A673 (cell line): Measurements from ENCODE around the gene HOXC5.

Experiments
- EZH2 ChIP-seq: fragments of 200-600 bp; sonication (generic); IDR thresholded peaks from 2 replicates; pipeline ENCODE4 v1.6.1; 2017; ENCODE audit warnings: borderline replicate concordance, low read depth, mild to moderate bottlenecking, mixed read lengths, antibody characterized with exemption, low read length; ENCODE audit not compliant: poor library complexity, severe bottlenecking
- TF ChIP-seq, protein P1 (sequence below): fragments of 300-800, 200-600 bp; sonication (generic); conservative IDR thresholded peaks from 2 replicates; pipeline ENCODE4 v1.5.1; 2017; ENCODE audit warnings: low read depth, mild to moderate bottlenecking, antibody characterized with exemption, low read length, moderate library complexity, mixed read lengths

DNA sequence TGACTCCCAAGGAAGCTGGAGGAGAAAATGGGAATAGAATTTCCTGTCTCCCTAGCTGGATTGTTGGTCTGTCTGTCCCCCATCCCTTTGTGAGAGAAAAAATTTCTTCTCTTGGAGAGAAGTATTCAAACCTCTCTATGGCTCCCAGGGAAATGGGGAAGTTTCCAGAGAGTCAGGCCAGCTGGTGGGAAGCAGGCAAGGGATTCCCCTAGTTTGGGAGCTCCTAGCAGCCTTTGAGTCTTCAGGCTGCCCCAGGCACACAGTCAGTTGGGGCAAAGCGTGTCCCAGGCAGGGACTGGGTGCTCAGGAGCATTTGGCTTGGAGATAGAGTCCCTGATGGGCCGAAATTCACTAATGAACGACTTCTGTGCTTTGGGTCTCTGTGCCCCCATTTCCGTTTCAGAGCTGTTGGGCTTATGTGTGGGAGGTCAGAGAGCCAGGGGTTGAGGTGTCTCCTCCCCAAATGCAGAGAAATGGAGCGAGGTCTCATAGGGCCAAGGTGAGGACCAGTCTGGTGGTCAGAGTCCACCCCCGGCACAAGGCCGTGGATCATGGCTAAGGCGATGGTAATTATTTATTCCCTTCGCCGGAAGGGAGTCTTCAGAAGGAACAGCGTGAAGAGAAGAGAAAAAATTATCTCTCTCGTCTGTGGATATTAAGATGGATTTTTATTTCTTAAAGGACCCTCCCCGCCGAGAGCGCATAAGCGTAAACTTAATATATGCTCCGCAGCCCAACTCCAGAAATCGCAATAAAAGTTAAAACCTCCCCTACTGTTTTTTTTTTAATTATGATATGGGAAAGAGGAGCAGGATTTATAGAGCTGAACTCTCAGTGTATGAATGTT lies 39.5 kb upstream of the HOXC5 start:
- TF ChIP-seq, protein P1, sequence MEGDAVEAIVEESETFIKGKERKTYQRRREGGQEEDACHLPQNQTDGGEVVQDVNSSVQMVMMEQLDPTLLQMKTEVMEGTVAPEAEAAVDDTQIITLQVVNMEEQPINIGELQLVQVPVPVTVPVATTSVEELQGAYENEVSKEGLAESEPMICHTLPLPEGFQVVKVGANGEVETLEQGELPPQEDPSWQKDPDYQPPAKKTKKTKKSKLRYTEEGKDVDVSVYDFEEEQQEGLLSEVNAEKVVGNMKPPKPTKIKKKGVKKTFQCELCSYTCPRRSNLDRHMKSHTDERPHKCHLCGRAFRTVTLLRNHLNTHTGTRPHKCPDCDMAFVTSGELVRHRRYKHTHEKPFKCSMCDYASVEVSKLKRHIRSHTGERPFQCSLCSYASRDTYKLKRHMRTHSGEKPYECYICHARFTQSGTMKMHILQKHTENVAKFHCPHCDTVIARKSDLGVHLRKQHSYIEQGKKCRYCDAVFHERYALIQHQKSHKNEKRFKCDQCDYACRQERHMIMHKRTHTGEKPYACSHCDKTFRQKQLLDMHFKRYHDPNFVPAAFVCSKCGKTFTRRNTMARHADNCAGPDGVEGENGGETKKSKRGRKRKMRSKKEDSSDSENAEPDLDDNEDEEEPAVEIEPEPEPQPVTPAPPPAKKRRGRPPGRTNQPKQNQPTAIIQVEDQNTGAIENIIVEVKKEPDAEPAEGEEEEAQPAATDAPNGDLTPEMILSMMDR: no peak
- TF ChIP-seq EZH2: no peak
